Testis (tissue), 3 donors: ENCODE data around the gene KIF17. TPM values are rescaled to one million over a fixed set of nuclear protein-coding genes. Genes with fewer than 3 reads are reported as not detected.

Experiments
- DNase-seq: peaks from one replicate; pipeline ENCODE4 v3.0.0-alpha.2; 2019
- H3K27ac ChIP-seq, 2 donors: fragments of 200-600 bp; sonication (generic); one replicate each; pipeline ENCODE4 v1.5.1; 2019
- H3K27me3 ChIP-seq: fragments of 200-600 bp; sonication (generic); one replicate; pipeline ENCODE4 v1.5.1; 2019
- H3K36me3 ChIP-seq: fragments of 200-600 bp; sonication (generic); one replicate; pipeline ENCODE4 v1.5.1; 2017; ENCODE audit warnings: low read depth; ENCODE audit errors: missing control alignments
- H3K4me1 ChIP-seq: fragments of 200-600 bp; sonication (generic); one replicate; pipeline ENCODE4 v1.5.1; 2019
- H3K4me3 ChIP-seq, 2 donors: fragments of 200-600 bp; sonication (generic); one replicate each; pipeline ENCODE4 v1.5.1; 2017 to 2019
- H3K9me3 ChIP-seq: fragments of 200-600 bp; sonication (generic); one replicate; pipeline ENCODE4 v1.5.1; 2017
- CTCF ChIP-seq, 3 experiments: fragments of 450-650 bp in 2 of 3; fragments of 200-600 bp in 1 of 3; sonication (generic) in 1 of 3; IDR thresholded peaks; one replicate each; pipeline ENCODE4 v1.5.1; 2016 to 2019; ENCODE audit warnings: antibody characterized with exemption in 3 of 3, mild to moderate bottlenecking in 2 of 3, moderate library complexity in 1 of 3
- POLR2A ChIP-seq: fragments of 450-650 bp; IDR thresholded peaks from one replicate; pipeline ENCODE4 v1.6.1; 2017; ENCODE audit warnings: antibody characterized with exemption, mild to moderate bottlenecking, moderate library complexity
- WGBS, 2 donors: methylation state at CpG; one replicate each; pipeline ENCODE4 v1.1.5; 2018; 5-methylcytosine and 5-hydroxymethylcytosine counted together
- intact Hi-C: fragments of 100-400 bp; cut with DNase I; formaldehyde crosslinking; loops from one replicate; pipeline ENCODE4 v1.15.1; 2023; ENCODE audit warnings: low total_unique reads
- polyA plus RNA-seq: library from polyadenylated mRNA; stranded (reverse); fragments of 350-450 nt; fragmentation: Illumina TruSeq; extraction: RNeasy Lipid Tissue Mini Kit (QIAGEN cat#74804); gene quantifications from one replicate; pipeline ENCODE4 v1.2.3, GENCODE V29; 2014; ENCODE audit warnings: low read depth, low replicate concordance; ENCODE audit not compliant: insufficient read depth
- total RNA-seq, 2 donors: library from RNA; depleted of rRNA; stranded (reverse); fragments of >200 nt; gene quantifications; one replicate each; pipeline ENCODE4 v1.2.3, GENCODE V29; 2016

The KIF17 gene
- total and polyA plus RNA-seq, 3 donors from 2014 or later, result 36.1 to 80.2 (median 54.1) TPM

- no peak for TF ChIP-seq POLR2A
- TF ChIP-seq CTCF (IDR thresholded peaks at IDR 0.05), result no peak
- intact Hi-C loops, result no loop called here
- H3K36me3 ChIP-seq, result no peaks in the 10 kb centered on the region
- H3K27me3 ChIP-seq, result no peaks in the 10 kb centered on the region
- peaks cover 5% of the 10 kb centered on the region for H3K4me1 ChIP-seq
- H3K4me3 ChIP-seq, result no peak overlapping the region
- no peaks in the 10 kb centered on the region for H3K9me3 ChIP-seq
- DNase-seq, result no peak
- no peak overlapping the region for H3K27ac ChIP-seq
- 86 to 89% methylated on average over 9 of the region's 9 CpGs for WGBS, 2 donors
Measured at GRCh38 chr1:20701446-20701845, 16.4 kb downstream of the KIF17 start.

- Histone ChIP-seq H3K36me3 (no peaks in the 10 kb centered on the region), H3K4me1 (peaks cover 5% of the 10 kb centered on the region), H3K4me3 (no peak overlapping the region), H3K27ac (no peak overlapping the region), H3K27me3 (no peaks in the 10 kb centered on the region), H3K9me3 (no peaks in the 10 kb centered on the region)
- no peak for DNase-seq
- 90 to 91% methylated on average over 17 of the region's 17 CpGs for WGBS, 2 donors
- intact Hi-C loops, result no loop called here
- TF ChIP-seq CTCF (IDR thresholded peaks at IDR 0.05), result no peak
- TF ChIP-seq POLR2A, result no peak
Measured at GRCh38 chr1:20700636-20701215, 17.1 kb downstream of the KIF17 start.

- Histone ChIP-seq H3K36me3 (no peaks in the 10 kb centered on the region), H3K4me3 (no peak overlapping the region), H3K9me3 (no peaks in the 10 kb centered on the region), H3K4me1 (peaks cover 5% of the 10 kb centered on the region), H3K27ac (no peak overlapping the region), H3K27me3 (no peaks in the 10 kb centered on the region)
- TF ChIP-seq POLR2A, result no peak
- no peak for TF ChIP-seq CTCF (IDR thresholded peaks at IDR 0.05)
- no peak for DNase-seq
- WGBS, 2 donors, result 88 to 90% methylated on average over 9 of the region's 9 CpGs
- intact Hi-C loops, result loop anchor here (10.0 kb wide), 1 partner anchor 495 kb away; no protein-coding TSS in a partner anchor
Measured at GRCh38 chr1:20699558-20699957, 18.2 kb downstream of the KIF17 start.

- TF ChIP-seq CTCF (IDR thresholded peaks at IDR 0.05) (no peak), POLR2A (no peak)
- Histone ChIP-seq H3K27me3 (no peaks in the 10 kb centered on the region), H3K9me3 (no peaks in the 10 kb centered on the region), H3K27ac (no peak overlapping the region), H3K4me1 (peaks cover 5% of the 10 kb centered on the region), H3K36me3 (no peaks in the 10 kb centered on the region), H3K4me3 (no peak overlapping the region)
- intact Hi-C loops, result loop anchor here (10.0 kb wide), 1 partner anchor 496 kb away; no protein-coding TSS in a partner anchor
- DNase-seq, result no peak
- WGBS, 2 donors, result 85 to 86% methylated on average over 18 of the region's 18 CpGs
Measured at GRCh38 chr1:20698195-20698910, 19.5 kb downstream of the KIF17 start.
